Colonic mucosa (tissue), 4 donors: Measurements from ENCODE around the gene CAPN2. TPM values are rescaled to one million over a fixed set of nuclear protein-coding genes. Genes with fewer than 3 reads are reported as not detected.

ENCODE experiments used
- DNase-seq: peaks from one replicate; pipeline ENCODE4 v3.0.0-alpha.2; 2020
- H3K27ac ChIP-seq: fragments of 200-600 bp; one replicate; pipeline ENCODE4 v1.8.0; 2021
- H3K27me3 ChIP-seq: fragments of 200-600 bp; one replicate; pipeline ENCODE4 v1.8.0; 2021
- H3K36me3 ChIP-seq: fragments of 200-600 bp; one replicate; pipeline ENCODE4 v1.8.0; 2021
- H3K4me1 ChIP-seq: fragments of 200-600 bp; one replicate; pipeline ENCODE4 v1.8.0; 2021; ENCODE audit warnings: mild to moderate bottlenecking
- H3K4me3 ChIP-seq: fragments of 200-600 bp; one replicate; pipeline ENCODE4 v1.8.0; 2021
- H3K9ac ChIP-seq, 2 donors: one replicate each; pipeline ENCODE4 v1.7.0; 2013; ENCODE audit warnings: control low read depth in 2 of 2, low read depth in 2 of 2, low read length in 2 of 2
- H3K9me3 ChIP-seq: fragments of 200-600 bp; one replicate; pipeline ENCODE4 v1.8.0; 2021
- CTCF ChIP-seq: fragments of 200-600 bp; IDR thresholded peaks from one replicate; pipeline ENCODE4 v1.8.0; 2022; ENCODE audit warnings: antibody characterized with exemption, mild to moderate bottlenecking
- intact Hi-C: fragments of 100-400 bp; cut with DNase I; formaldehyde crosslinking; loops from one replicate; pipeline ENCODE4 v1.14.1; 2022
- total RNA-seq, 2 donors: library from RNA; stranded (reverse); fragmentation: NEBNext Ultra II Directional in 1 of 2; extraction: Animal tissue kit (Norgen Biotek cat#: 25700) in 1 of 2; gene quantifications; one replicate each; pipeline ENCODE4 v1.2.1, GENCODE V29; 2021
- donor health status: healthy.
- donor health status: DM: no; HTN: no; CAD: no.
- donor health status: DM: no; HTN: no; CAD: no.

The CAPN2 gene
- total RNA-seq, 2 donors from 2014 or later = 197 to 323 TPM

- intact Hi-C loops = no loop called here
- no peaks in the 10 kb centered on the region for H3K27me3 ChIP-seq
- H3K4me1 ChIP-seq = no peaks in the 10 kb centered on the region
- TF ChIP-seq CTCF = no peak
- no peaks in the 10 kb centered on the region for H3K36me3 ChIP-seq
- H3K4me3 ChIP-seq = no peak overlapping the region
- no peak overlapping the region for H3K27ac ChIP-seq
- no peak overlapping the region for H3K9ac ChIP-seq
- H3K9me3 ChIP-seq = no peaks in the 10 kb centered on the region
- no peak for DNase-seq
Observed at GRCh38 chr1:223704921-223705878, 7.1 kb upstream of the CAPN2 start.

DNA sequence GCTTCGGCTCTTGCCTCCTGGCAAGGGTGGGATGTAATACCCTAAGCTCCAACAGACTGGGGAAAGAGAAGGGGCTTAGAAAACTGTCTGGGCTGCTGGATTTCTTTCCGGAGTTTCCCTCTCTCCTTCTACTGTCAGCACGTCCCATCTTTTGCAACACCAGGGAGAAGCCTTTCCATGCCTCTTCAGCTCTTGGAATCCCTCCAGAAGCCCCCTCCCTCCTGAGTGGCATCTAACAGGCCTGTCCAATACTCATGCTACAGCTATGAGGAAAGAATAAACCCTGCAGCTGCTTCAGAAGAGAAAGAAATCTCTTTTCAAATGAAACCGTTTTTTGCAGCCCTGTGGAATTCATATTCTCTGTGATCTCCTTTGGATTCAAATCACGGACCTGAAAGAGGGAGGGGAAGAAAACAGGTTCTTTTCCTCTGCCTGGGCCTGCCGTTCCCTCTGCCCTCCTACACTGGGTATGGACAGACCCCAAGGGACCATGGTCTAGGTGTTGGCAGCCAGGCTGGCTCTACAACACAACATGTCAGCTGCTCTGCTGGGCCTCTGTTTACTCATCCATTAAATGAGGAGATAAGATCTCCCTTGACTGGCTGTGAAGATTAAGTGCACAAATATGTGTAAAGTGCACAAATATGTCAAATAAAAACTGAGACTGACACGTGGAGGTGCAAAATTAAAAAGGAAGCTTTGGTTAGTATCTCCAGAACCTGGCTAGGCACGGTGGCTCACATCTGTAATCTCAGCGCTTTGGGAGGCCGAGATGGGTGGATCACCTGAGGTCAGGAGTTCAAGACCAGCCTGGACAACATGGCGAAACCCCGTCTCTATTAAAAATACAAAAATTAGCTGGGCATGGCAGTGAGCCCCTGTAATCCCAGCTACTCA is 6.0 kb upstream of the CAPN2 start:
- DNase-seq = peak; percentile 60
- intact Hi-C loops = no loop called here

GRCh38 chr1:223707256-223708000 is 4.9 kb upstream of the CAPN2 start:
- intact Hi-C loops = no loop called here
- H3K4me3 ChIP-seq = no peak overlapping the region
- H3K9me3 ChIP-seq = no peaks in the 10 kb centered on the region
- H3K4me1 ChIP-seq = no peaks in the 10 kb centered on the region
- H3K36me3 ChIP-seq = no peaks in the 10 kb centered on the region
- peak overlapping the region; percentile 81 for H3K27ac ChIP-seq
- TF ChIP-seq CTCF = no peak
- H3K9ac ChIP-seq = peak overlapping the region in 1 of 2 donors; percentile 30
- DNase-seq = peak; percentile 80
- no peaks in the 10 kb centered on the region for H3K27me3 ChIP-seq

More for the DNA sequence above, 6.0 kb upstream of the CAPN2 start:
- no peaks in the 10 kb centered on the region for H3K36me3 ChIP-seq
- H3K27me3 ChIP-seq = no peaks in the 10 kb centered on the region
- H3K4me3 ChIP-seq = no peak overlapping the region
- H3K27ac ChIP-seq = peak overlapping the region; percentile 81
- peak overlapping the region in 1 of 2 donors; percentile 0 for H3K9ac ChIP-seq
- H3K4me1 ChIP-seq = no peaks in the 10 kb centered on the region
- no peak for TF ChIP-seq CTCF
- no peaks in the 10 kb centered on the region for H3K9me3 ChIP-seq

GRCh38 chr1:223708001-223708359 is 4.4 kb upstream of the CAPN2 start:
- H3K36me3 ChIP-seq = no peaks in the 10 kb centered on the region
- no peak overlapping the region for H3K4me3 ChIP-seq
- no peak for TF ChIP-seq CTCF
- intact Hi-C loops = no loop called here
- H3K9me3 ChIP-seq = no peaks in the 10 kb centered on the region
- H3K9ac ChIP-seq = peak overlapping the region in 1 of 2 donors; percentile 30
- DNase-seq = no peak
- H3K4me1 ChIP-seq = no peaks in the 10 kb centered on the region
- H3K27me3 ChIP-seq = no peaks in the 10 kb centered on the region
- peak overlapping the region; percentile 81 for H3K27ac ChIP-seq
